ENCODE measurements around the gene GPM6B.

- TF ChIP-seq CTCF (IDR thresholded peaks at IDR 0.05) (no peak), POLR2A (IDR thresholded peaks at IDR 0.05) (no peak)
Measured at GRCh38 chrX:13733506-13733905, 83.4 kb downstream of the GPM6B start.
